ENCODE measurements around the gene OSBPL2. TPM values are rescaled to one million over a fixed set of nuclear protein-coding genes. Genes with fewer than 3 reads are reported as not detected.

OSBPL2 gene
- total and polyA plus RNA-seq, 7 donors, result 27.0 to 36.8 (median 31.7) TPM

DNA sequence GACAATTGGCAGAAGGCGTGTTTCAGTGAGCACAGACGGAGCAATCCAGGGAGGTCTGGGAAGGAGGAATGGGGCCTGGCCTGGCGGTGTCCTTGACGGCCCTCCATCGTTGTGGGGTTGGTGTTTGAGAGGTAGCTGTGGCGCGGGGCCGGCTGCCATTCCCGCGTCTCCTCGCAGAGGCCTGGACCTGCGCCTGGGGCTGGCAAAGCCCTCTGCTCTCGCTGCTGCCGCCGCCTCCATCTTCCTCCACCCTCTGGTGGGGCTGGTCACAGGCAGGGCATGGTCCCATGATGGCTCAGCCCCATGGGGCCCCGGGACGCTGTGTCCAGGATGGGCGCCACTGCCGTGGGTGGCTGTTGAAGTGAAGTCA, 7.6 kb downstream of the OSBPL2 start:
- WGBS, 2 donors, result 90 to 94% methylated on average over 19 of the region's 19 CpGs
- Histone ChIP-seq H3K9me3 (no peaks in the 10 kb centered on the region), H3K27me3 (no peaks in the 10 kb centered on the region), H3K27ac (no peak overlapping the region), H3K4me1 (peaks cover 0 to 7% (median 0%) of the 10 kb centered on the region in 4 donors), H3K4me3 (no peak overlapping the region), H3K36me3 (peaks cover 0 to 5% (median 2%) of the 10 kb centered on the region in 4 donors)
- TF ChIP-seq, protein P1, sequence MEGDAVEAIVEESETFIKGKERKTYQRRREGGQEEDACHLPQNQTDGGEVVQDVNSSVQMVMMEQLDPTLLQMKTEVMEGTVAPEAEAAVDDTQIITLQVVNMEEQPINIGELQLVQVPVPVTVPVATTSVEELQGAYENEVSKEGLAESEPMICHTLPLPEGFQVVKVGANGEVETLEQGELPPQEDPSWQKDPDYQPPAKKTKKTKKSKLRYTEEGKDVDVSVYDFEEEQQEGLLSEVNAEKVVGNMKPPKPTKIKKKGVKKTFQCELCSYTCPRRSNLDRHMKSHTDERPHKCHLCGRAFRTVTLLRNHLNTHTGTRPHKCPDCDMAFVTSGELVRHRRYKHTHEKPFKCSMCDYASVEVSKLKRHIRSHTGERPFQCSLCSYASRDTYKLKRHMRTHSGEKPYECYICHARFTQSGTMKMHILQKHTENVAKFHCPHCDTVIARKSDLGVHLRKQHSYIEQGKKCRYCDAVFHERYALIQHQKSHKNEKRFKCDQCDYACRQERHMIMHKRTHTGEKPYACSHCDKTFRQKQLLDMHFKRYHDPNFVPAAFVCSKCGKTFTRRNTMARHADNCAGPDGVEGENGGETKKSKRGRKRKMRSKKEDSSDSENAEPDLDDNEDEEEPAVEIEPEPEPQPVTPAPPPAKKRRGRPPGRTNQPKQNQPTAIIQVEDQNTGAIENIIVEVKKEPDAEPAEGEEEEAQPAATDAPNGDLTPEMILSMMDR (IDR thresholded peaks at IDR 0.05), result no peak
- no peak for TF ChIP-seq POLR2A (IDR thresholded peaks at IDR 0.05)
- no peak for TF ChIP-seq EP300 (IDR thresholded peaks at IDR 0.05)
- TF ChIP-seq POLR2AphosphoS5 (IDR thresholded peaks at IDR 0.05), result no peak
- DNase-seq, result no peak
- intact Hi-C loops (cut with DNase I), result no loop called here

DNA sequence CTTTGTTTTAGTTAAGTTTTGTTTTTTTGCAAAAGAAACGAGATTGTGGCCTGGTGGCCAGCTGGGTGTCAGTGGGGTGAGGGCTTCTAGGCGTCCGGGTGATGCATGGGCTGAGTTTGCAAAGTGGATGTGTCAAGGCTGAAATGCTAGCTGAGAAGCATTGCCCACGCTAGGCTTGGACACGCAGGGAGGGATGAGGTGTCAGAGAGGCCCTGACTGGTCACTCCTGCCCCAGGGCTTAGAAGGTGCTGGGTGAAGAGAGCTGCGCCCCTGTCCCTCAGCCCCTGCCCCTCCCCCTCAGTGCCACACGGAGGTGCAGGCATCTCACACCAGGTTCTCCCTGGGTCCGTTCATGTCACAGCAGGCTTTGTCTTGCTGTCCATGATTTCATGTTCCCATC, 8.1 kb downstream of the OSBPL2 start:
- intact Hi-C loops (cut with DNase I), result no loop called here
- Histone ChIP-seq H3K9me3 (no peaks in the 10 kb centered on the region), H3K4me1 (peaks cover 0 to 7% (median 0%) of the 10 kb centered on the region in 4 donors), H3K27me3 (no peaks in the 10 kb centered on the region), H3K27ac (no peak overlapping the region), H3K36me3 (peaks cover 0 to 4% (median 1%) of the 10 kb centered on the region in 4 donors), H3K4me3 (no peak overlapping the region)
- WGBS, 2 donors, result 87 to 90% methylated on average over 8 of the region's 8 CpGs
- TF ChIP-seq EP300 (IDR thresholded peaks at IDR 0.05) (no peak), POLR2AphosphoS5 (IDR thresholded peaks at IDR 0.05) (no peak), POLR2A (IDR thresholded peaks at IDR 0.05) (no peak)
- TF ChIP-seq, protein P1 (IDR thresholded peaks at IDR 0.05), result no peak
- DNase-seq, result no peak

DNA sequence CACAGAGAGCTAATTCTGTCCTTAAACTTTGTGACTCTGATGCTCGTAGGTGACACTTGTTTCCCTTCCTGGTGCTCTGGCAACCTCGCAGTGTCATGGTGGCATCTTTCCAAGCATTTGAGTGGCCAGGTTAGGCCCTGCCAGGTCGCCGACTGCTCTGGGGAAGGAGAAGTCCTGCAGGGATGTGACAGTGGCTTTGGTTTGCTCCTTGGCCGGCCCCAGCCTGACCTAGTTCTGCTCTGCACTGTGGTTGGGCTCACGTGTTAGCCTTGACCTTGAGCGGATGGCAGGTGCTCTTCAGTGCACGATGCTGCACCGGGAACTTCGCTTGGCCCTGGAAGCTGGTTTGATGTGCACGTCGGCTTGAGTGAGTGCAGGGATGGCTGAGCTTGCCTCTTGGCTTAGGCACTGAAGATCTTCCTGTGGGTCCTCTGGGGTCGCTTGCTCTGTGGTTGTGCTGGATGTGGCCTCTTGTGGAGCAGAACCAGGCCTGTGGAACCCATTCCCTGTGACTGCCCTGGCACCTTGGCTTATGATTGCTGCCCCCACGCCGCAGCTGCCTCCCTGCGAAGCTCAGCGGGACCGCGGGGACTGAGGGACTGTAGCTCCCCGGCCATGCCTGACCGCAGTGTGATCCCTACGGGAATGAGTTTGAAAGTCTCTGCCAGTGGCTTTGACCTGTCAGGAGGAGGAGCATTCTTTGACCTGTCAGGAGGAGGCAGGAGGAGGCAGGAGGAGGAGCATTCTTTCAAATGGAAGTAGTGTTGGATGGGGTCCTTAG, 8.7 kb downstream of the OSBPL2 start:
- no peaks in the 10 kb centered on the region for H3K27me3 ChIP-seq
- no peak overlapping the region for H3K4me3 ChIP-seq
- intact Hi-C loops (cut with DNase I), result no loop called here
- WGBS, 2 donors, result 85 to 87% methylated on average over 22 of the region's 22 CpGs
- no peak overlapping the region for H3K27ac ChIP-seq
- peaks cover 0 to 4% (median 0%) of the 10 kb centered on the region in 4 donors for H3K36me3 ChIP-seq
- no peaks in the 10 kb centered on the region for H3K9me3 ChIP-seq
- DNase-seq, result no peak
- H3K4me1 ChIP-seq, result peaks cover 0 to 7% (median 0%) of the 10 kb centered on the region in 4 donors
- TF ChIP-seq POLR2AphosphoS5 (IDR thresholded peaks at IDR 0.05), result no peak
- TF ChIP-seq, protein P1 (IDR thresholded peaks at IDR 0.05), result no peak
- TF ChIP-seq EP300 (IDR thresholded peaks at IDR 0.05), result no peak
- no peak for TF ChIP-seq POLR2A (IDR thresholded peaks at IDR 0.05)

DNA sequence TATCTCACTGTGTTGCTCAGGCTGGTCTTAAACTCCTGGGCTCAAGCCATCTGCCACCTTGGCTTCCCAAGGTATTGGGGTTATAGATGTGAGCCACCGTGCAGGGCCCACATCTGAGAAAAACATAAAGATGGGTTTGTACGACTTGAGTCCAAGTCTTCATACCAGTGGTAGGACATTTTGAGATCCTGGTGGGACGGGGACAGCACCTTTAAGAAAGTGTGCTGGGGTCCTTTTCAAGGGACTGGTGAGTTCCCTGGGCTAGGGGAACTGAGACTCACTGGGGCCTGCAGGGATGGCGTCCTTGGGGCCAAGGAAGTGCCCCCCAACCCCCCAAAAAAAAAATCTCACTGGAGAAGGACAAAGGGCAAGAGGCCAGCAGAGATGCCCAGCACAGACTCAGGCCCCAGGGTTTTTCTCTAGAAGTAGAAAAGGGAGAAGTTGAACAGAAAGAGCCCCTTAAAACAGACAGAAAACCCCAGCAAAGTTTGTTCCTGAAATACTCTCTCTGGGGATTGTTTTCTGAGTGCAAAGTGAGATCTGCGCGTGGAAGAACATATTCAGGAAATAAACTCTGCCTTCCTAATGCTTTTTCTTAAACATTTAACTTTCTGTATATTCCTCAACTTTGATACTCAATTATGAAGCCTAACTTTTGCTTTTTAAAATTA, 10.7 kb downstream of the OSBPL2 start:
- H3K4me3 ChIP-seq, result no peak overlapping the region
- 73 to 87% methylated on average over 6 of the region's 6 CpGs for WGBS, 2 donors
- no peak for DNase-seq
- intact Hi-C loops (cut with DNase I), result no loop called here
- H3K27ac ChIP-seq, result no peak overlapping the region
- no peaks in the 10 kb centered on the region for H3K9me3 ChIP-seq
- peaks cover 0 to 4% (median 0%) of the 10 kb centered on the region in 4 donors for H3K36me3 ChIP-seq
- no peaks in the 10 kb centered on the region for H3K27me3 ChIP-seq
- TF ChIP-seq EP300 (IDR thresholded peaks at IDR 0.05) (no peak), POLR2A (IDR thresholded peaks at IDR 0.05) (no peak), POLR2AphosphoS5 (IDR thresholded peaks at IDR 0.05) (no peak)
- TF ChIP-seq, protein P1 (IDR thresholded peaks at IDR 0.05), result no peak
- H3K4me1 ChIP-seq, result peaks cover 0 to 7% (median 0%) of the 10 kb centered on the region in 4 donors
